GM23338 (cell line): ENCODE measurements around the gene ABL1. TPM values are rescaled to one million over a fixed set of nuclear protein-coding genes. Genes with fewer than 3 reads are reported as not detected.

ENCODE experiments used
- ATAC-seq: fragments of 200-7000 bp; cut with Tn5 transposase; 3 replicates; pipeline ENCODE4 v1.9.1; 2020
- DNase-seq: peaks from one replicate; pipeline ENCODE4 v3.0.0-alpha.2; 2015; ENCODE audit warnings: low spot score
- H2AFZ ChIP-seq: fragments of 200-600 bp; sonication (generic); 2 replicates; pipeline ENCODE4 v1.8.0; 2016; ENCODE audit warnings: antibody characterized with exemption, mild to moderate bottlenecking, moderate library complexity
- H3F3A ChIP-seq: fragments of 200-600 bp; sonication (generic); replicated peaks from 2 replicates; pipeline ENCODE4 v1.8.0; 2017; ENCODE audit warnings: antibody characterized with exemption, mixed run types, low read depth
- H3K27ac ChIP-seq: fragments of 200-600 bp; sonication (generic); 2 replicates; pipeline ENCODE4 v1.6.1; 2016; ENCODE audit warnings: low read depth
- H3K27me3 ChIP-seq: fragments of 200-600 bp; sonication (generic); 2 replicates; pipeline ENCODE4 v1.8.0; 2016; ENCODE audit warnings: mild to moderate bottlenecking, mixed run types, moderate library complexity; ENCODE audit not compliant: insufficient read depth
- H3K36me3 ChIP-seq: fragments of 200-600 bp; sonication (generic); 2 replicates; pipeline ENCODE4 v1.8.0; 2016; ENCODE audit warnings: mild to moderate bottlenecking; ENCODE audit not compliant: insufficient read depth
- H3K4me1 ChIP-seq: fragments of 200-600 bp; sonication (generic); 2 replicates; pipeline ENCODE4 v1.8.0; 2016; ENCODE audit warnings: mild to moderate bottlenecking, moderate library complexity; ENCODE audit not compliant: insufficient read depth
- H3K4me2 ChIP-seq: fragments of 200-600 bp; sonication (generic); 2 replicates; pipeline ENCODE4 v1.7.1; 2017; ENCODE audit warnings: mixed run types
- H3K4me3 ChIP-seq: fragments of 200-600 bp; sonication (generic); 2 replicates; pipeline ENCODE4 v1.6.1; 2016; ENCODE audit warnings: mixed run types
- H3K79me2 ChIP-seq: fragments of 200-600 bp; sonication (generic); replicated peaks from 2 replicates; pipeline ENCODE4 v1.8.0; 2017; ENCODE audit warnings: mild to moderate bottlenecking; ENCODE audit not compliant: insufficient read depth
- H3K9me2 ChIP-seq: fragments of 200-600 bp; sonication (generic); 2 replicates; pipeline ENCODE4 v1.8.0; 2017; ENCODE audit not compliant: insufficient read depth
- H4K20me1 ChIP-seq: fragments of 200-600 bp; sonication (generic); replicated peaks from 2 replicates; pipeline ENCODE4 v1.8.0; 2017; ENCODE audit warnings: mild to moderate bottlenecking; ENCODE audit not compliant: insufficient read depth
- H3K27ac Mint-ChIP-seq: 2 replicates; pipeline ENCODE4 v1.8.0; 2020; ENCODE audit warnings: inconsistent platforms, mild to moderate bottlenecking, moderate library complexity, mixed read lengths
- H3K27me3 Mint-ChIP-seq: 3 replicates; pipeline ENCODE4 v1.8.0; 2022; ENCODE audit warnings: low read depth, mild to moderate bottlenecking, moderate library complexity, mixed read lengths, inconsistent platforms; ENCODE audit not compliant: insufficient read depth, poor library complexity
- H3K36me3 Mint-ChIP-seq: 3 replicates; pipeline ENCODE4 v1.8.0; 2021; ENCODE audit warnings: low read depth, mild to moderate bottlenecking, inconsistent platforms, moderate library complexity, mixed read lengths
- H3K4me1 Mint-ChIP-seq: 3 replicates; pipeline ENCODE4 v1.8.0; 2020; ENCODE audit warnings: mild to moderate bottlenecking, inconsistent platforms, mixed read lengths
- H3K4me3 Mint-ChIP-seq: 3 replicates; pipeline ENCODE4 v1.8.0; 2021; ENCODE audit warnings: moderate library complexity, mild to moderate bottlenecking, inconsistent platforms, mixed read lengths
- H3K9me3 Mint-ChIP-seq: 3 replicates; pipeline ENCODE4 v1.8.0; 2020; ENCODE audit warnings: moderate library complexity, mild to moderate bottlenecking, inconsistent platforms, mixed read lengths
- CREB1 ChIP-seq: fragments of 250-450 bp; sonication (Bioruptor Pico); IDR thresholded peaks from 2 replicates; pipeline ENCODE4 v1.5.0; 2020; ENCODE audit warnings: low read depth, mild to moderate bottlenecking, moderate library complexity
- CTCF ChIP-seq, 2 experiments: fragments of 200-600 bp in 1 of 2; sonication (generic) in 1 of 2; conservative IDR thresholded peaks; 2 replicates each; pipeline versions ENCODE4 v1.5.1 to v1.6.1; 2016 to 2017; ENCODE audit warnings: antibody characterized with exemption in 2 of 2, low read depth in 2 of 2, mild to moderate bottlenecking in 2 of 2, moderate library complexity in 1 of 2
- ETS1 ChIP-seq: IDR thresholded peaks from 2 replicates; pipeline ENCODE4 v1.6.1; 2016; ENCODE audit warnings: antibody characterized with exemption
- EZH2 ChIP-seq: fragments of 200-600 bp; sonication (generic); IDR thresholded peaks from one replicate; pipeline ENCODE4 v1.8.0; 2017; ENCODE audit warnings: antibody characterized with exemption, mild to moderate bottlenecking, low read depth; ENCODE audit not compliant: unreplicated experiment
- EZH2phosphoT487 ChIP-seq: fragments of 200-600 bp; sonication (generic); IDR thresholded peaks from one replicate; pipeline ENCODE4 v1.8.1; 2018; ENCODE audit warnings: antibody characterized with exemption; ENCODE audit not compliant: unreplicated experiment
- JUNB ChIP-seq: IDR thresholded peaks from one replicate; pipeline ENCODE4 v1.6.1; 2016; ENCODE audit warnings: antibody characterized with exemption; ENCODE audit not compliant: unreplicated experiment
- NANOG ChIP-seq: IDR thresholded peaks from 2 replicates; pipeline ENCODE4 v1.6.1; 2016; ENCODE audit warnings: antibody characterized with exemption, borderline replicate concordance
- POLR2AphosphoS5 ChIP-seq: IDR thresholded peaks from 2 replicates; pipeline ENCODE4 v1.6.1; 2016; ENCODE audit warnings: antibody characterized with exemption, low read depth
- REST ChIP-seq: IDR thresholded peaks from one replicate; pipeline ENCODE4 v1.6.1; 2018; ENCODE audit warnings: antibody characterized with exemption; ENCODE audit not compliant: unreplicated experiment
- STAT1 ChIP-seq: IDR thresholded peaks from one replicate; pipeline ENCODE4 v1.6.1; 2016; ENCODE audit warnings: antibody characterized with exemption; ENCODE audit not compliant: unreplicated experiment
- ZNF114 ChIP-seq: fragments of 250-450 bp; sonication (Bioruptor Pico); IDR thresholded peaks from 2 replicates; pipeline ENCODE4 v1.5.0; 2020; ENCODE audit warnings: mild to moderate bottlenecking, moderate library complexity
- ZNF331 ChIP-seq: fragments of 250-450 bp; sonication (Bioruptor Pico); IDR thresholded peaks from 2 replicates; pipeline ENCODE4 v1.5.0; 2020; ENCODE audit warnings: low read depth, mild to moderate bottlenecking, moderate library complexity
- ZNF462 ChIP-seq: fragments of 250-450 bp; sonication (Bioruptor Pico); IDR thresholded peaks from 2 replicates; pipeline ENCODE4 v1.5.0; 2020; ENCODE audit warnings: mild to moderate bottlenecking, moderate library complexity
- polyA plus RNA-seq: library from polyadenylated mRNA; unstranded; fragments of >200 nt; fragmentation: Nextera tagmentation; extraction: Ambion mirVana; gene quantifications from 2 replicates; pipeline ENCODE4 v1.2.1, GENCODE V29; 2016
- total RNA-seq: library from RNA; depleted of rRNA; stranded (reverse); fragments of >200 nt; shearing (Covaris generic); gene quantifications from 2 replicates; pipeline ENCODE4 v1.2.3, GENCODE V29; 2014

The ABL1 gene
- total and polyA plus RNA-seq, 2 experiments from 2014 or later, result 20.7 to 85.1 TPM

DNA sequence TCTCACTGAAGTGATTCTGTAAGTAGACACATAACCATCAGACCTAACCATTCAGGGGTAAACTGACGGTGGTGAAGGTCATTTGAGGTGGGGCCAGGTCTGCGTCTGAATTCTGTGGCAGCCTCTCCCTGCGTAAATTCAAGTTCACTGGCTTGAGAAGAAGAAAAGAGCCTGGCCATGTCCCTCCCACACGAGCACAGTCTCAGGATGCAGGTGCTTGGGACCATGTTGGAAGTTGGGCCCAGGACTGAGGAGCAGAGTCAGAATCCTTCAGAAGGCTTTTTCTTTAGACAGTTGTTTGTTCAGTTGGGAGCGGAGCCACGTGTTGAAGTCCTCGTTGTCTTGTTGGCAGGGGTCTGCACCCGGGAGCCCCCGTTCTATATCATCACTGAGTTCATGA is 37.5 kb downstream of the ABL1 start:
- peaks cover 11% of the 10 kb centered on the region for H4K20me1 ChIP-seq
- H3K9me3 Mint-ChIP-seq, result no peaks in the 10 kb centered on the region
- no peaks in the 10 kb centered on the region for H3K27me3 ChIP-seq
- no peak overlapping the region for H2AFZ ChIP-seq
- ATAC-seq (no peak), DNase-seq (no peak)
- H3K4me1 ChIP-seq, result no peaks in the 10 kb centered on the region
- peaks cover 40% of the 10 kb centered on the region for H3K79me2 ChIP-seq
- TF ChIP-seq ZNF462 (CRISPR knock-in tag) (no peak), ZNF331 (CRISPR knock-in tag) (no peak), NANOG (no peak), EZH2phosphoT487 (no peak), ZNF114 (CRISPR knock-in tag) (no peak), STAT1 (no peak), EZH2 (no peak), JUNB (no peak), CTCF (conservative IDR thresholded peaks at IDR 0.05; ENCODE audit: low read depth in 2 of 2) (no peak), CREB1 (no peak), REST (no peak), ETS1 (no peak), POLR2AphosphoS5 (no peak)
- H3K4me3 ChIP-seq, result no peak overlapping the region
- no peak overlapping the region for H3K4me3 Mint-ChIP-seq
- H3K27me3 Mint-ChIP-seq, result peaks cover 3% of the 10 kb centered on the region
- H3K27ac ChIP-seq, result no peak overlapping the region
- peaks cover 68% of the 10 kb centered on the region for H3K36me3 Mint-ChIP-seq
- no peak overlapping the region for H3K4me2 ChIP-seq
- no peaks in the 10 kb centered on the region for H3K4me1 Mint-ChIP-seq
- H3K9me2 ChIP-seq, result no peaks in the 10 kb centered on the region
- H3F3A ChIP-seq, result peaks cover 5% of the 10 kb centered on the region; the same call in 1 of the 2 replicates
- no peak overlapping the region for H3K27ac Mint-ChIP-seq
- peaks cover 34% of the 10 kb centered on the region for H3K36me3 ChIP-seq
